SH-SY5Y (cell line): ENCODE measurements around the gene AHCTF1.

Source experiments
- GATA2 ChIP-seq: IDR thresholded peaks from 2 replicates; pipeline ENCODE4 v1.6.1; 2011; ENCODE audit warnings: mild to moderate bottlenecking, low read depth, low read length
- GATA3 ChIP-seq: IDR thresholded peaks from 2 replicates; pipeline ENCODE4 v1.6.1; 2011; ENCODE audit warnings: low read depth, mild to moderate bottlenecking, low read length, moderate library complexity

- TF ChIP-seq GATA2 (no peak), GATA3 (no peak)
Measured at GRCh38 chr1:246815693-246816270, 116.0 kb downstream of the AHCTF1 start.
